ENCODE data around the gene AKT1S1.

Gene AKT1S1

GRCh38 chr19:49907745-49908446, 30.7 kb upstream of the AKT1S1 start:
- DNase-seq, result no peak

GRCh38 chr19:49906879-49907564, 29.9 kb upstream of the AKT1S1 start:
- no peak for DNase-seq

DNA sequence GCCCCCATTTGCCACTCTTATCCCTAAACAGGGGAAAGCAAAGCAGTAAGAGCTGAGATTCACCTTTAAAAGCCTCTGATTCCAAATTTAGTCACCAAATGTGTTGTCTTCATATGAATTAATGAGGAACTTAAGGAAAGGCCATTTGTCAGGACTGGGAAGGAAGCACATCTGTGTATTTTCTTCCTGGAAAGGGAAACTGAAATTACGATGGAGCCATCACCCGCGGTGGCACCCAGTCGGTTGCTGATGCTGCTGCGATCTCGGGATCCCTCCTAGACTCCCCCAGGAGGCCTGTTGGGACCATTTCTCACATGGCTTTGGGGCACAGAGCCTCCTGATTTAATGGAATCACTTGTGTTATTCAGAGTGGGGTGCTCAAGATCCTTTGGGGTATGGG, 27.0 kb upstream of the AKT1S1 start:
- no peak for DNase-seq

- DNase-seq, result no peak
Observed at GRCh38 chr19:49896863-49897621, 19.9 kb upstream of the AKT1S1 start, which contains the start of gene IL4I1. Gene IL4I1, minus strand, starts transcription at chr19:49896887. Its CDS starts 727 bp downstream, at chr19:49896160.

DNA sequence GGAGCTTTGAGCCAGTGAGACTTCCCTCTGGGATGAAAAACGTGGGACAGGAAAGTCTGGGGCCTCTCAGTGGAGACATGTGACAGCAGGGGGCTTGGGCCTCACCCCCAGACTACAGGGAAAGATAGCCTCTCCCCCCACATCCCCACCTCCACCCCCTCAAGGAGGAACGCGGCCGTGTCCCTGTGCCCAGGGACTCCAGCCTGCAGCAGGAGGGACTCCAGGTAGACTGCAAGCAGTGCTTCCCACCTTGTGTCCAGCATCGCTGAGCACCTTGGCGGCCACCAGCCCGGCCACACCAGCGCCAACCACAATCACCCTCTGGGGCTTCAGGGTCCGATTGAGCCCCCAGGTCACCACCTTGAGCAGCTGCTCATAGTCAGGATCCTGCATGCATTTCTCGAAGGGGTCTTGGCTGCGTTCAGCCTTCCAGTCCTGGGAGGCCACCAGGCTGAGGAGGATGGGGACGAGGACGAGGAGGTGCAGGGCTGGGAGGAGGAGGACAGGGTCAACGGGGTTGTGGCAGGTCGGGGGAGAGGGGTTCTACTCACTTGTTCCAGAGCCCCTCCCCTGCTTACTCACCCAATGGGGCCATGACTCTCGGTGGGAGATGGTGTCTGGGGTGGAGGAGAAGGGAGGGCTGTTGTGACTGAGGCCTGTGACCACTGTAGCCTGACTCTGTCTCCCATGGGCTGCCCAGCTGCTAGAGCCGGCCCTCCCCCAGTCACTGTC, 18.6 kb upstream of the AKT1S1 start:
- DNase-seq, result no peak

DNA sequence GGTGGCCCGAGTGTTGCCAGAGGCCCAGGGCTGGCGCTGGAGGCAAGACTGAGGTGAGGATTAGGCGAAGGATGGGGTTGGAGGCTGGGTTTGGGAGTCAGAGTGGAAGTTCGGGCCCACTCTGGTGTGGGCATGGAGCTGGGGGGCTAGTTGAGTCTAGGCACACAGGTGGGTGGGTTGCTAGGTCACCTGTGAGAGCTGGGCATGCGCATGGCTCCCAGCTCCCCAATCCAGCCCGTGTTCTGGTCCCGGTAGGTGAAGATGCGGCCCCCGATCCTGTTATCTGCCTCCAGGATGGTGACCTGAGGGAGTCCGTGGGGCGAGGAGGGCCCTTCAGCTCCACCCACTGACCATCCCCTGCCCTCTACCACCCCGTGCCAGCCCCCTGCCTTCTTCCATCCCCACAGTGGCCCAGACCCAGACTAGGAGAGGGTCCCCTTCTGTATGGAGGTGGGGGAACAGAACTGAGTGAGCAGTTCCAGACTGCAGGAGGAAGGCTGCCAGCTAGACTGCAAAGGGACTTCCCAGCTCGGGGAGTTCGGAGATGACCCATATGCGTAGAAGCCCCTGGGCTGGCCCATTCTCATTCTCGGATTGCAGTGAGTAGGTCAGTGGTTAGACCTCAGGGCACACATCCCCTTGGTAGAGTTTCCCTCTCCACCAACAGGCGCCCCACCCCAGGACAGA, 17.9 kb upstream of the AKT1S1 start:
- DNase-seq, result no peak

DNA sequence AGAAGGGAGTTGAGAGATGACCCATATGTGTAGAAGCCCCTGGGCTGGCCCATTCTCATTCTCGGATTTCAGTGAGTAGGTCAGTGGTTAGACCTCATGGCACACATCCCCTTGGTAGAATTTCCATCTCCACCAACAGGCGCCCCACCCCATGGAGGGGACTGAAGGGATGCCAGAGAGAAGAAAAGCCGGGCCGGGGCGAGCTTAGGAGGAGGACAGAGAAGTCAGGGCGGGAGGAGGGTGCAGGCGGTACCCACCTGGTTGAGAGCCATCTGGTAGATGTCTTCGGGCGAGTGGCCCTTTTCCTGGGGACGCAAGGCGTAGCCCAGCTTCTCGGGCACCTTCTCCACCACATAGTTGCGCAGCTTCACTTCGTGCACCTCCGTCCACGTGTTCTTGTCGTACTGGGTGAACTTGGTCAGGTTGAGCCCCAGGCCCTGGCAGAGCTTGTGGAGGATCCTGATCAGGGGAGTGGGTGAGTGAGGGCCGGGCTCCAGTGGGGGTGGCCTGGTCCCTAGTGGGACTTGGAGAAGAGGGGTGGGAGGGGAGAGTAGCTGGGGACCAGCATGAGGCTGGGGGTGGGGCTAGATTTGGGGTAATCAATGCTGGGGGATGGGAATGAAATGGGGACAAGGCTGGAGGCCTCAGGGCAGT, 17.0 kb upstream of the AKT1S1 start:
- DNase-seq, result no peak

DNA sequence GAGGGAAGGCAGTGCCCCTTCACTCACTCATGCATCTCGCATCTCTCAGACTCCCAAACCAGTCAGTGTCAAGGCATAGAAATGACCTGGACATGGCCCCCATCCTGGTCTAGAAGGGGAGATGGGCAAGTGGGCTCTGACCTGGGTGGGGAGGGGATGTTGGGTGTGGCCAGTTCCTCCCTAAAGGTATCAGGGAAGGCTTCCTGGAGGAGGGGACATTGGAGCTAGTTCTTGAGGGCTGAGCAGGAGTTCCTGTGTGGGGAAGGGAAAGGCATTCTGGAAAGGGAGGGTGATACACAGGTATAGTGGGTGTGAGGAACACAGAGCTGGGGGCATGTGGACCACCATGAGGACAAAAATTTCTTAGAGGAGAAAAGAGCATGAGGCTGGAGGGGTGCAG, 15.6 kb upstream of the AKT1S1 start:
- no peak for DNase-seq

- DNase-seq, result no peak
Observed at GRCh38 chr19:49891393-49891792, 14.2 kb upstream of the AKT1S1 start.

- DNase-seq, result peak; percentile 27 to 55
Observed at GRCh38 chr19:49890349-49891311, 13.5 kb upstream of the AKT1S1 start.

DNA sequence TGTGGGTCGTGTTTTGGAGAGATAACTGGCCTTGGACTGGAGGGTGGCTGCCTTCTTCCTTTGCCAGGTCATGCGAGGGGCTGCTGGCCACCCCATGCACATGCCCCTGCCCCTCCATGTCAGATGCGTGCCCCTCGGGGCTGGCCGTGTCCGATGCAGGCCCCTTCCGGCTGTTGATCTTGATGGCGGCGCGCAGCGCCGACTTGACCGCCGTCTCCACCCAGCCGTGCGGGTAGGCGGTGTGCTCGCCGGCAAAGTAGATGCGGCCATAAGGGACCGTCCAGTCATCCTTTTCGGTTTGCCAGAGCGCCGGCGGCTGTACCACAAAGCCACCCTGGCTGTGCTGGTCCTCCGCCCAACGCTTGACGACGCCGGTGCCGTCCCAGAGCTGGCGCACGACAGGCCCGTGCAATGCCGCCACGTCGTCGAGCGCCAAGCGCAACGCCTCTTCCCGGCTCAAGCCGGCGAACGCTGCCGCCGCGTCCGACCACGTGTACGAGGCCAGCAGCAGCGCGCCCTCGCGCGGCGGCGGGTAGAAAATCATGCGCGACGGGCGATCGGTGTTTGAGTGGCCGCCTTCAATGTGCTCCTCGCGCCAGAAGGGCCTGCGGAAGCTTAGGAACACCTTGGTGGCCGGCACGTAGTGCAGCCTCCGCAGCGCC, 12.7 kb upstream of the AKT1S1 start:
- DNase-seq, result peak; percentile 32 to 64

DNA sequence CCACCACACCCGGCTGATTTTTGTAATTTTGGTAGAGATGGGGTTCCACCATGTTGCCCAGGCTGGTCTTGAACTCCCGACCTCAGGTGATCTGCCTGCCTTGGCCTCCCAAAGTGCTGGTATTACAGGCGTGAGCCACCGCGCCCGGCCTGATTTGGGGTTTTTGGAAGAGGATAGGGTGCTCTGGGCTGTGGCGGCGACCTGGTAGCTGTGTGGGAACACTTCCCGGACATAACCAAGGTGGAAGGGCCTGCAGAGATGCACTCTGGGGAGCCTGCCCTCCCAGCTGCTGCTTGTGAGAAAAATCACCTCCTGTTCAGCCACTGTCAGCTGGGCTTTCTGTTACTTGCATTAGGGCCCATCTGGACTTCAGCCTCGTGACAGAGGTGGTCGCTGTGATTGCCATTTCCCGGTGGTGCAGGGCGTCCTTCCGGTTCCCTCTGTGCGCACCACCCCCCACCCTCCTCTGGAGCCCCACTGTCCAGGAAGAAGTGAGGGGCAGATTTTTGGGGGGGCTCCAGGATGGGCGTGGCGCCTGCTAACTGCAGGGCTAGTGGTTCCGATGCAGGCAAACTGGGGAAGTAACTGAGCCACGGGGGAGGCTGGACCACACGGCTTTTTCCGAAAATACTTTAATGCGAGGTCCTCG, 12.0 kb upstream of the AKT1S1 start:
- DNase-seq, result no peak

GRCh38 chr19:49888510-49888824, 11.3 kb upstream of the AKT1S1 start:
- peak; percentile 19 to 71 for DNase-seq

DNA sequence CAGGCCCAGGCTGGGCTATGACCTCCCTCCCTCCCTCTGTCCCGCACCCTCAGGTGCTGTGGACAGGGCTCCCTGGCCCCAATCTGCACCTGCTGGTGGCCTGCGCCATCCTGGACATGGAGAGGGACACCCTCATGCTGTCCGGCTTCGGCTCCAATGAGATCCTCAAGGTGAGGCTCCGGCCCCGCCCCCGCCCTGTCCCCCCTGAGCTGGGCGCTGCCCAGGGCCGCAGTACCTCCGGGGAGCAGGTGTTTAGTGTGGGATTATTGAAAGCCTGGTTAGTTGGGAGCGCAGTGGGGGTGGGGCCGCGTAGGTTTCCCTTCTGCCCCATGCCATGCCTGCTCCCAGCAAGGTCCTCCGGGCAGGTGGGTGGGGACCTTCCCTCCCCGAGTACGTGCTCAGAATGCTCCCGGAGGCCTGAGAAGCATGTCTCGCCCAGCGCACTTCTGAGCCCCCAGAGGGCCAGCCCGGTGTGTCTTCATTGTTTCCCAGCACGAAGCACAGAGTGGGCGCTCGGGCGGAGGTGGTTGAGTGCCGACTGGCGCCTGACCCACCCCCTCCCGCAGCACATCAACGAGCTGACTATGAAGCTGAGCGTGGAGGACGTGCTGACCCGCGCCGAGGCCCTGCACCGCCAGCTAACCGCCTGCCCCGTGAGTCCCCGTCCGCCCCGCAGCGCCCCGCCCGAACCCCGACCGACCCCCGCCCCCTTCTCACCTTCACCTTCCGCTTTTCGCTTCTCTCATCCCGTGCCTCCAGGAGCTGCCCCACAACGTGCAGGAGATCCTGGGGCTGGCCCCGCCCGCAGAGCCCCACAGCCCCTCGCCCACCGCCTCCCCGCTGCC, 10.7 kb upstream of the AKT1S1 start:
- peak; percentile 1 to 41 for DNase-seq

- DNase-seq, result peak; percentile 18 to 34
Observed at GRCh38 chr19:49887037-49887664, 10.0 kb upstream of the AKT1S1 start.

DNA sequence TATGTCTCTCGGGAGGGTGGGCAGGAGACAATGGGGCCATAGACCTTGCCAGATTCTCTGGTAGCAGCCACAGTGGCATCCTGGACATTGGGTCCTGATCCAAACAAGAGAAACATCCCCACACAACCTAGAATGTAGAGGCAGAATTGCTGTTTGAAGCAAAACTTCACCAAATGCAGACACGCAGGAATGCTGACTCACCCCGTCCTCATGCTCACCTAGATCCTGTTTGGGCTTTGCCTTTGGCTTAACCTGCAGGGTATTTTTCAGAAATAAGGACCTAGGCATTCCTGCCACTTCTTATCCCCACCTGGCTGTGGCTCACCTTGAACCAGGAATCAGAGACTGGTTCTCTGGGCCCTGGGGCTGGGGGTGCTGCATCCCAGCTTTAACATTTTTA, 7.6 kb upstream of the AKT1S1 start:
- no peak for DNase-seq

GRCh38 chr19:49884109-49884508, 7.0 kb upstream of the AKT1S1 start:
- DNase-seq, result no peak

DNA sequence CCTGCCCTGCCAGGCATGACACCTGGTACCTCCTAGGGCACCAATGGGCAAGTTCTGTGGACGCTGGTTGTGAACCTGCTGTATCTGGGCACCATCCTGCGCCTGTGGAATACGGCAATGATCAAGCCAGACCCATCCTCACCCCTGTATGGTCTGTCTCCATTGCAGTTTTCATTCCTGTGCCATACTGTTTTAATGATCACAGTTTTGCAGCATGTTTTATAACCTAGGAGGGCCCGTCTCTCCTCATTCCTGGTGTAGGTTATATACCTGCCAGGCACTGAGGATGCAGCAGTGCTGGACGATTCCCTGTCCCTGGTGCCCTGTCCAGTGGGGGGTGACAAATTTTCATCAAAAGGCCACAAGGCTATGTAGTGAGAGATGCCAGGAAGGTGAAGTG, 5.9 kb upstream of the AKT1S1 start:
- DNase-seq, result no peak

All from NCI-H2081 (cell line).